ENCODE measurements around the gene DOCK6. TPM values are rescaled to one million over a fixed set of nuclear protein-coding genes. Genes with fewer than 3 reads are reported as not detected.

The DOCK6 gene
- polyA plus RNA-seq, 5 donors, result 55.4 to 95.2 (median 77.7) TPM

DNA sequence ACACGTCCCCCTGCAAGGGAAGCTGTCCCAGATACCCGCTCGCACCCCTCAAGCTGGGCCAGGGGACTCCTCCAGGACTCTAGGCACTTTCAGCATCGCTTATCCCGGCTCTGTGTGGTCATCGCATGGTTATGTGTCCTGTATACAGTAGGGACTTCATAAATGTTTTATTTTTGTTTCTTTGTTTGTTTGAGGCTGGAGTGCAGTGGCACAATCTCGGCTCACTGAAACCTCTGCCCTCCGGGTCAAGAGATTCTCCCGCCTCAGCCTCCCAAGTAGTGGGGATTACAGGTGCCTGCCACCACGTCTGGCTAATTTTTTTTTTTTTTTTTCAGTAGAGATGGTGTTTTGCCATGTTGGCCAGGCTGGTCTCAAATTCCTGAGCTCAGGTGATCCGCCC lies 15.4 kb downstream of the DOCK6 start:
- no peak for DNase-seq

DNA sequence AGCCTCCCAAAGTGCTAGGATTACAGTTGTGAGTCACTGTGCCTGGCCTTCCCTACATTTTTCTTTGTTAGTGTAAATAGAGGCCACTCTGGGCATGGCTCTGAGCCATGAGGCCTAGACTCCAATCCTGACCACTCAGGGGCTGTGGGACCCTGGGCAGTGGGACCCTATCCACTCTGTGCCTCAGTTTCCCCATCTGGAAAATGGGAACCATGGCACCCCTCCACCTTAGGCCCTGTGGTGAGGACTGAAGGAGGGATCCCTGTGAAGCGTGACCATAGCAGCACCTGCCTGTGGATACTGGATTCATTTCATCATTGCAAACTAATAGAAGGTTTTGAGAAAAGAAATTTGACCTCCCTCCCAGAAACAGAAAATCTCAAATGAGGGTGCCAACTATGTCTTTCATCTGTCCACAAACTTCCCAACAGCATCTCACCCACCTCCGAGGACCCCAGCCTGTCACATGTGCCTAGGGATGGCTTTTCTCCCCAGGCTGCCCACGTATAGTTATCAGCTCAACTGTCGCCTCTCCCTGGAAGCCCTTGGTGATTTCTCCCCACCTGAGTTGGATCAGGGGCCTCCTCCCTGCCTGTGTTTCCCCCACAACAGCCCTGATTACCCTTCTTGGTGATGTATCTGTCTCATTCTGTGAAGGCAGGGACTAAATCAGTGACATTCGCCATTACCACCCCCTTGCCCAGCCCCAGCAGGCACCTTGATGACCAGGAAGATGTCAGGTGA lies 17.3 kb downstream of the DOCK6 start:
- DNase-seq, result no peak

DNA sequence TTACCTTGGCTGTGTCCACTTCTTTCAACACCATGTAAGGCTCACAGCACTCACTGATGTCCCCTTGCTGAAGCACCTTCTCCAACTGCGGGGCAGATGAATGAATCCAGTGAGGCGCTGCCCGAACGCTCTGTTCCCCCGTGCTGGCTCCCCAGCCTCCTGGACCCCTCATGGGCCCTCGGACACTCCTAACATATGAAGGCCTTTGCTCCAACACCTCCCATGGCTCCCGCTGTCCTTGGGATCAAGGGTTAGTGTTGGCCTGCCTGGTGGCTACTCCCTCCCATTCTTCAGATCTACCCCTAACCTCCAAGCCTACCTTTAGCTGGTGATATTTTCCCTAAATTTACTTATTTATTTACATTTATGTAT lies 18.5 kb downstream of the DOCK6 start:
- DNase-seq, result no peak

DNA sequence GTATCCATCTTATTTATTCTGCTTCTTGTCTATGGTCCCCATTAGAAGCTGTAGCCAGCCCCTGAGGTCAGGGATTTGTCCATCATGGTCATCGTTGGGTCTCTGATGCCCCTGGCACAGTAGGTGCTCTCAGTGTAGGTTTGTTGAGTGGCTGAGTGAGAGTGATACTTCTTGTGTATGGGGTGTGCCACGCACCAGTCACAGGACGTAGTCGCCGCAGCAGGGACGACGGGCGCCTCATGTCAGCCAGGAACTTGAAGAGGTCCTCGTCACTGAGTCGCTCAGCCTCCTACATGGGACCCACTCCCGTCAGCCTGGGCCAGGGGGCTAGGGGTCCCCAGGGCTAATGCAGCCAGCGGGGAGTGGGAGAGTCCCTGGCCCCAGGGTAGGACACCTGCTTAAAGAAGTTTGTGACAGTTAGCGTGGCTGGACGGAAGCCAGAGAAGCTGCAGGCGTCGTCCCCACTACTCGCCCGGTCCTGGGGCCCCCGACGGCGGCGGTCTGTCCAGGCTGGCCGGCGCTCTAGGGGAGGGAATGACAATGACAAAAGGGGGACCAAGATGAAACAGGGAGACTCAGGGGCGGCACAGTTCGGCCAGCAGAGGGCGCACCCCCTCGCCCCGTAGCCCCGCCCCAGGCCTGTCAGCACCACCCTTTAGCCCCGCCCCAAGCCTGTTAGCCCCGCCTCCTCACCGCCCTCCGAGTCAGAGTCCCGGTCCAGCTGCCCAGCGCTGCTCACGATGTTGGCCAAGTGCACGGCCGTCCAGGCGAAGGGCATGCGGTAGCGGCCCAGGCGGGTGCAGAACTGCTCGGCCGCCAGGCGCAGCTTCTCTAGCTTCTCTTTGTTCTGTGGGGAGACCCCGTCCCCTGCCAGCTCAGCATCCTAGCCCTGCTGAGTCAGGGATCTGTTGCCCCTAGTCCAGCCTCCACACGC lies 19.2 kb downstream of the DOCK6 start:
- DNase-seq, result peak; percentile 77 to 83

DNA sequence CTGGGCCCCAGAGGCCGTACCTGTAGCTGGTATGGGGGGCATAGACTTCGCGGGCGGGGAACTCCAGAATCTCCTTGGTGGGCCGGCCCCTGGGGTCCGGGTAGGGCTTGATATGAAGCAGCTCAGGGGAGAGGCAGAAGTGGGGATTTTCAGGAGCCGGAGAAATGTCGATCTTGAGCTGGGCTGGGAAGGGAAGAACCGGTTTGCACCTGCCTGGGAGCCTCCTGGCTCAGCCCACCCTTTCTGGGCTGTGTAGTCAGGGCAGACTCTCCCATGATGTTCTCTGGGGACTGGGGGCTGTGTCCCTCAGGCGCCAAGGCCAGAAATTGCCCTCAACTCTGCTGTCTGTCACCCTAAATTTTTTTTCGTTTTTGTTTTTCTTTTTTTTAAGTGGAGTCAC lies 20.3 kb downstream of the DOCK6 start:
- no peak for DNase-seq

DNA sequence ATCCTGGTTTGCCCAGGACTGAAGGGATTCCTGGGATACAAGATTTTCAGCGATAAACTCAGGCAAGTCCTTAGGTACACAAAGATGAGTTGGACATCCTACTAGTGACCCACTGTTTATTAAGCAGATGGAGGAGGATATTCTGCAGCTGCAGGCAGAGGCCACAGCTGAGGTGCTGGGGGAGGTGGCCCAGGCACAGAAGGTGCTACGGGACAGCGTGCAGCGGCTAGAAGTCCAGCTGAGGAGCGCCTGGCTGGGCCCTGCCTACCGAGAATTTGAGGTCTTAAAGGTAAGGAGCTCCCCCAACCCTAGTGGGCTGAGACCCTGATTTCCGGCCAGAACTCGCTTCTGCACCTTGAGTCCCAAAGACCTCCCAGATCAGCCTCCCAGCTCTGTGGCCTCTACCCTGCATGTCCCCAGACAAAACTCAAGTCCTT lies 22.3 kb downstream of the DOCK6 start:
- DNase-seq, result no peak

DNA sequence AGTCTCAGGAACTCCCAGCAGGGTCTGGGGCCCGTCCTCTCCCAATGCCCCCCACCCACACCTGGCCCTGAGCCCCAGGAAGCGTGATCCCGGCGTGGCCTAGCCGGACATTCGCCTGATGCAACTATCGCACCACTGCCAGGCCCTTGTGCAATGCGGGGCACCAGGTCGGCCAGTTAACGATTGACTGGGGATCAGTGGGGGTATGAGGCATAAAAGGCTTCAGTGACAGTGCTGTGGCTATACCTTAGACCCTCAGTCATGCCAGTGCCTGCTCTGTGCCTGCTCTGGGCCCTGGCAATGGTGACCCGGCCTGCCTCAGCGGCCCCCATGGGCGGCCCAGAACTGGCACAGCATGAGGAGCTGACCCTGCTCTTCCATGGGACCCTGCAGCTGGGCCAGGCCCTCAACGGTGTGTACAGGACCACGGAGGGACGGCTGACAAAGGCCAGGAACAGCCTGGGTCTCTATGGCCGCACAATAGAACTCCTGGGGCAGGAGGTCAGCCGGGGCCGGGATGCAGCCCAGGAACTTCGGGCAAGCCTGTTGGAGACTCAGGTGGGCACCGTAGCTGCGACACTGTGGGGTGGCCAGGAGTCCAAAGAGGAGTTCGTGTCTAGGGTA lies 22.8 kb downstream of the DOCK6 start, which contains the start of gene ANGPTL8:
ANGPTL8 (plus strand) TSS at position 243 of the 624 bp plus-strand sequence; CDS start at position 262, 19 bp downstream.
- no peak for DNase-seq

DNA sequence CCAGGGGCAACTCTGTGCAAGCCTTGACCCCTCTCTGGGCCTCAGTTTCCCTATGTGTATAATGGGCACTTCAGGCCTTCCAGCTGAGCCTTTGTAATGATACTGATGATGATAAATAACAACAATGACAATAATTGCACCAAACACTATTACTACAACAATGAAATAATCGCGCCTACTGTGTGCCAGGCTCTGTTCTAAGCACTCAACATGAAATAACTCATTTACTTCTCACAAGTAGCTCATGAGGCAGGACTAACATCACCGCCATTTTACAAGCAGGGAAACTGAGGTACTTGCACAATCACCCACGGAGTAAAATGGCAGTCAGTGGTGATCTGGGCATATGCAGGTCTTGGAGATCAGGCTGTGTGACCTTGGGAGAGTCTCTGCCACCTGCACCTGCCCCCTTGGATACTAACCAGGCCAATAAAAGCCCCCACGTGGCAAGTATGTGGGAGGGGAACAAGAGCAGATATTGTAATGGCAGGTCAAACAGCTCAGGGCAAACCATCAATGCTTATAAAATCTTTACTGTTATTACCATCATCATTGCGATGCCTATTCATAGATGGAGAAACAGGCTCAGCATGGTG lies 23.4 kb downstream of the DOCK6 start:
- no peak for DNase-seq

DNA sequence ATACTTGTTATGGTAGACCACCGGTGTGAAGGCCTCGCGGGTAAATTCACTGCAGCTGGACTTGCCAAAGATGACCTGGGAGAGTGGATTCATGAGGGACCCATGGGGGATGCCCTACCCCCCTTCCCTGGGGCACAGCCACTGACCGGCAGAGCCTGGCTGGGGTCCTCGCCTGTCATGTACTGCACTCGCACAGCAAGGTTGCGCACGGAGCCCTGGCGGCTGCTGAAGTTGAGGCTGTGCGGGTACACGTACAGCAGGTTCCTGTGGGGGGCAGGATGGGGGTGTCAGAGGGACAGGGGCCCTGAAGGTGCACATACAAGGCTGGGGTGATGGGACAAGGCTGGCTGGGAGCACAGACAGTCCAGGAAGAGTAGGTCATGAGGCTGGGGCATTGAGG lies 24.3 kb downstream of the DOCK6 start:
- no peak for DNase-seq

DNA sequence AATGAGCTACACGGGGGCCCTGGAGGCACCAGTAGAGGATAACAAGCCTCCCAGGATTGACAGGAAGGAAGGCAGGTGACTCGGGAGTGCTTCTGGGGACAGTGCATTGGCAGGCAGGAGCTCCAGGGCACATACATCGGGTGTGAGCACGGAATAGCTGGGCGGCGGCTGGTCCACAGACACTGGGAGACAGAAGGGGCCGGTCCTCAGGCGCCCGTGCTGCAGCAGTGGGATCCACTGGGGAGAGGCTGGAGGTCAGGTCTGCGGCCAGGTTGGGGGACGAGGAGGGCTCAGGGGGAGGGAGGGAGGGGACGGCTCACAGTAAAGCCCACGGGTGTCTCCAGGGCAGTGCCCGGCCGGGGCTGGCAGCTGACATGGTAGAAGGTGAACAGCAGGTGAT lies 25.0 kb downstream of the DOCK6 start:
- DNase-seq, result no peak

DNA sequence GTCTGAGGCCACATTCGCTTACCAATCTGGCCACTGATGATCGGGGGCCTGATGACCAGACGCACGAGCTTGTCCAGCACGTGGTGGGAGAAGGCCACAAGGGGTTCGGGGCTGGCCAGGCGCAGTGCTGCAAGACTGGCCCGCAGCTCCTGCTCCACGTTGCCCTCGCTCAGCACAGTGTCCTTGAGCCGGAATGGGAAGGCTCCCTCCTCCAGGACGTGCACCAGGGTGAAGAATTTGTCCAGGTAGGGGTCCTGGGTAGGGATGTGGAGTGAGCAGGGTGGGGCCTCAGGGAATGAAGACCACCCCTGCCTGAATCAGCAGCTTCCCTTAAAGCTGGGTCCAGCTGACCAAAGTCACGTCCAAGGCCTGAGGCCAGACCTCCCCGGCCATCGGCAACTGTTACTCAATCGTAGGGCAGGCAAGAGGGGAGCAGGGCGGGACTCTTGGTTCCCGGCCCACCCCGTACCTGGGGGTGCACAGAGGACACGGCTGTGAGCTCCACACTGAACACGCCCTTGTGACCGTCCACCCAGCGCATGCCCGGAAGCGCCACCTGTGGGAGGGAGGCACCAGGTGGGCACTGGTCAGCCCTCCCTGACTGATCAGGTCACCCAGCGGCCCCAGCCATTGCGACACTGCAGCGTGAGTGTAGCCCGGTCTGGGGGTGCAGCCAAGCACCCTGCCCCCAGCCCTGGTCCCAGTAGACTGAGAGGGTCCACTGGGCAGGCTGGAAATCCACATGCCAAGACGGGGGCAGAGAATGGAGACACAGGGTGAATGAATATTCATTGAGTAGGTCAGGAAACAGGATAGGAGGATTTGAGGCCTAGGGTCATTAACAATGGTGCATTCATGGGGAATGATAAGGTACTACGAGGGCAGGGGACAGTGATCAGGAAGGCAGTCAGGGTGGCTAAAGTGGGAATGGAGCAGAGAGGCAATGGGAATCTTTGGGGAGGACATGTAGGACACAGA lies 25.7 kb downstream of the DOCK6 start:
- DNase-seq, result no peak

DNA sequence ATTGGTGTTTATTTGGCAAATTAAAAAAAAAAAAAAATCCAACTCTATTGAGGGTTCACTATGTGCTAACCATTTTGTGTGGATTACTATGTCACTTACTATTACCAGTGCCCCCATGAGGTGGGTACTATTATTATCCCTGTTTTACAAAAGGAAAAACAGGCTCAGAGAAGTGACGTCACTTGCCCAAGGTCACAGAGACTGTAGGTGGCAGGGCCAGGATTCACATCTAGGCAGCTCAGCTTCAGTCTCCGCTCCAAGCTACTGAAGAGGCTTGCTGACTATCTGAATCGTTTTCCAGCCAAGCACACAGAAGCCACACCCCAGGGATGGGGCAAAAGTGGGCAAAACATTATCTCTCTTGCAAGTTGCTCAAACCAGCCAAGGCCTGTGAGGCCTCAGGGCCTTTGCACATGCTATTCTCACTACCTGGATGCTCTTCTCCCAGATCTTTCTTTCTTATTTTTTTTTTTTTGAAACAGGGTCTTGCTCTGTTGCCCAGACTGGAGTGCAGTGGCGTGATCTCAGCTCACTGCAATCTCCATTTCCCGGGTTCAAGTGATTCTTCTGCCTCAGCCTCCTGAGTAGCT lies 27.7 kb downstream of the DOCK6 start:
- no peak for DNase-seq

DNA sequence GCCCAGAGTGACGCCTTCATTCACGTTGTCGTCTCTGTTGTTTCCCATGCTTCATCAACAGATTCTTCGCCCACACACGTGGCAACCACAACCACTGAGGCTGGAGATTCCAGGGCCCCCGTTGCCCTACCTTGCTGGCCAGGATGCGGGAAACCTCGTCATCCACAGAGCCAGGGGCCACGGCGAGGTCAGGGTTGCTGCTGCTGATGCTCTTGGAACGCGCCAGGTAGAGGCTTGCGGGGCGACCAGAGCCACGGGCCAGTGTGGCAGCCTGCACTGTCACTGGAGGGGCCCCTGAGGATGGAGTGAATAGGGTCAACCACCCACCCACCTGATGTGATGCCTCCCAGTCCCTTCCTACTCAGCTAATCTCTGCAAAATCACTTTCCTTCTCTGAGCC lies 29.3 kb downstream of the DOCK6 start:
- no peak for DNase-seq

DNA sequence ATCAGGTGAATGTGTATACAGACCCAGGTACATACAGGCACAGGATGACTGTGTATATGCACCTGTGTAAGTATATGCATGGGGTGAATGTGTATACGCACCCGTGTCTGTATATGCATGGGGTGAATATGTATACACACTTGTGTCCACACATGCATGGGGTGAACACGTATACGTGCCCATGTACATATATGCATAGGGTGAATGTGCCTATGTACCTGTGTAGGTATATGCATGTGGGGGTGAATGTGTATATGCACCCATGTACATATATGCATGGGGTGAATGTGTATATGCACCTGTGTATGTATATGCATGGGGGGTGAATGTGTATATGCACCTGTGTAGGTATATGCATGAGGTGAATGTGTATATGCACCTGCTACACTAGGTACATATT lies 29.8 kb downstream of the DOCK6 start:
- no peak for DNase-seq

DNA sequence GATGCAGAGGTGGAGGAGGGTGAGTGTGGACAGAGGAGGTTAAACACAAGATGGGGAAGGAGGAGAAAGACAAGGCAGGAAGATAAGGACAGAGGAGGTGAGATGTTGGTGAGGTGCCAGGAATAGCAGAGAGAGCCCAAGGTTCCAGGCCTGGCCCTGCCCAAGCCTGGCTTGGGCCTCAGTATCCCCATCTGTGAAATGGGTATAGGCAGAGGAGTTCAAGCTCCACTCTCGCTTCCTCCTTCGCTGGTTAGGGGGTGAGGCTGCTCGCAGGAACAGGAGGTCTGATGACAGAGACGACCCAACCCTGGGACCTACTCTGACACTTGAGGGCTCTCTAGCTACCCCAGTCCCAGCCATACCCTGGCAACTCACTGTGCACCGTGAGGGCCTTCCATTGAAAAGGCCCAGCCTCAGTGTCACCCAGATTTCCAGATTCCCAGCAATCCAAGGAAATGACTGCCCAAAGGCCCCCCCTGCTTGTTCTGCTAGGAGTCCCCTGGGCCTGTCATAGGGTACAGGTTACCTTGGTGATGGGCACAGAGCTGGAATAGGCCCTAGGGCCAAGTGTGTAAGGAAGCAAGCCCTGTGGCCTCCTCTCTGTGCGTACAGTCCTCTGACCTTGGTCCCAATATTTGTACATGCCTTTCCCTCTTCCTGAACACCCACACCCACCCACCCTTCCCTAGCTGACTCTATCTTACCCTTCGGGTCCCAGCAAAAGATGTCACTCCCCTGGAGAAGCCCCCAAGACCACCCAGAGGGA lies 31.5 kb downstream of the DOCK6 start:
- DNase-seq, result no peak

DNA sequence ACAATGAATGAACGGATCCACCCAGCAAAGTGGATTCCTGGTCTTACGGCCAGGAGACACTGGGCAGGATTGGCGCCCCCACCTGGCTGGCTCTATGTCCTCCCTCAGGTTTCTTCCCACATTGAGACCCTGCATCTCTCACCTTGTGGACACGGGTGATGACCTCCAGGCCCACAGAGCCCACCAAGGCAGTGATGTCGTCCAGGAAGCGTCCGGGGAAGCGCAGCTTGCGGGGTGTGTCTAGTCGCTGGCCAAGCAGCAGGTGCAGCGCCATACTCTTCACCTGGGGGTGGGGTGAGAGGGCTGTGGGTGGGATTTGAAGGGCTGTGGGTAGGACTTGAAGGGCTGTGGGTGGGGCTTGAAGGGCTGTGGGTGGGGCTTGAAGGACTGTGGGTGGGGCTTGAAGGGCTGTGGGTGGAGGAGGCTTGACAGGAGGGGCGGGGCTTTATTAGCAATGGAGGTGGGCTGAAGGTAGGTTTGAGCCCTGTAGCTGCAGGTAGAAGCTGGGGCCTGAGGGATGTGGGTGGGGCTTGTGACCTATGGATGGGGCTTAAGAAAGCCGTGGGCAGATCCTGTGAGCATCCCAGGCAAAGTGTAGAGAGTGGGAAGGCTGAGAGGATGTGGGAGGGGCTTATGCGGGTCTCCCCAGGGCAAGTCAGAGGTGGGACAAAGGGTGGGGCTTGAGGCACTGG lies 35.0 kb downstream of the DOCK6 start:
- no peak for DNase-seq

DNA sequence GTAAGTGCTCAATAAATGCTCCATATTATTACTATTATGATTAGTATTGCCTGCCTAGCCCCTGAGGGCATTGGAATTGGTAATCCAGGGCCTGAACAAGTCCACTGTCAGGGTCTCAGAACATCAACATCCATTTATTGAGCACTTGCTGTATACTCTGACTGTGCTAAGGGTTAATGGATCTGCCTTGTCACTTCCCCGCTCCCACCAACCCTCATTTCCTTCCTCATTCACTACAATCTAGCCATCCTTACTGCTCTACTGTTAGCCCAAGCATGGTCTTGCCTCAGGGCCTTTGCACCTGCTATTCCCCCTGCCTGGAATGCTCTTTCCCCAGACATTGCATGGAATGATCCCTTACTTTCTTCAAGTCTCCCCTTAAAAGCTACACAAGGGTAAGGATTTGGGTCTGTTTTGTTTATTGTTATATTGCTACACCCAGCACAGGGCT lies 35.6 kb downstream of the DOCK6 start:
- DNase-seq, result no peak

DNA sequence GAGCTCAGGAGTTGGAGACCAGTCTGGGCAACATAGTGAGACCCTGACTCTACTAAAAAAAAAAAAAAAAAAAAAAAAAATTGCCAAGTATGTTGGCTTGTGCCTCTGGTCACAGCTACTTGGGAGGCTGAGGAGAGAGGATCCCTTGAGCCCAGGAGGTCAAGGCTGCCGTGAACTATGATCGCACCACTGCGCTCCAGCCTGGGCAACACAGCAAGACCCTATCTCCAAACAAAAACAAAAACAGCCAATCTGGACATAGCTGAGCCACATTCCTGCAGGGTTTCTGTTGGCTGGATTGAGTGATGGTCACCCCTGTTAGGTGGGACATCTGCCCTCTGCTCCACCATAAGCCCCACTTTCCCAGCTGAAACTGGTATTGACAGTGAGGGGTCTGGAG lies 36.5 kb downstream of the DOCK6 start:
- no peak for DNase-seq

DNA sequence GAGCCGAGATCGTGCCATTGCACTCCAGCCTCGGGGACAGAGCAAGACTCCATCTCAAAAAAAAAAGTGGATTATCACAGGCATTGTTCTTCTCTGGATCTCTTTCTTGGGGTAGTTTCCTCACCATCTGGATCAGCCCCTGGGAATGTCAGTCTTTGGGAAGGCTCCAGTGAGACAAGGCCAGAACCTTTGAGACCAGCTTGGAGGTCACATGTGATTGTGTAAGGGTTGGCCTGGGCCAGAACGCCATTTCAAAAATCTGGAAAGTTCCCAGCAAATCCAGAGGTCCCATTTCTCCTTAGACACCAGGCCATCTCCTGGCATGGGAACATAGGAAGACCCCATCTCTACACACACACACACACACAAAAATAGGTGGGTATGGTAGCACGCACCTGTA lies 37.2 kb downstream of the DOCK6 start:
- no peak for DNase-seq

Data from right lung (tissue), 5 donors.